PC-3 (cell line): ENCODE measurements around the gene KCNH3. TPM values are rescaled to one million over a fixed set of nuclear protein-coding genes. Genes with fewer than 3 reads are reported as not detected.

ENCODE experiments used
- ATAC-seq: fragments of 200-7000 bp; cut with Tn5 transposase; 2 replicates; pipeline ENCODE4 v1.9.1; 2020; ENCODE audit warnings: mild to moderate bottlenecking, moderate library complexity
- BruUV-seq: library from RNA; stranded (reverse); fragments of 400-500 nt; replicated peaks from 2 replicates; lab custom pipeline; 2021; lab: Mats Ljungman, UMichigan
- CTCF ChIA-PET: fragments of 300-600 bp; sonication (Branson Sonifier 250); formaldehyde crosslinking; loops from one replicate; lab custom pipeline; 2022; ENCODE audit warnings: antibody characterized with exemption; lab: Charles Lee
- POLR2A ChIA-PET: fragments of 300-600 bp; sonication (Branson Sonifier 250); formaldehyde crosslinking; loops from one replicate; lab custom pipeline; 2022; ENCODE audit warnings: antibody characterized with exemption; ENCODE audit not compliant: unreplicated experiment; lab: Charles Lee
- DNase-seq: peaks from one replicate; pipeline ENCODE4 v3.0.0-alpha.2; 2015
- H2AFZ ChIP-seq: fragments of 300-600 bp; sonication (generic); 2 replicates; pipeline ENCODE4 v1.6.0; 2016; ENCODE audit warnings: antibody characterized with exemption, low read length
- H3F3A ChIP-seq: fragments of 300-600 bp; sonication (generic); one replicate; pipeline ENCODE4 v1.6.0; 2017; ENCODE audit warnings: antibody characterized with exemption, low read length, control low read depth, mild to moderate bottlenecking; ENCODE audit not compliant: unreplicated experiment
- H3K27ac ChIP-seq: fragments of 300-600 bp; sonication (generic); 2 replicates; pipeline ENCODE4 v1.5.1; 2016; ENCODE audit warnings: mild to moderate bottlenecking, low read length
- H3K27me3 ChIP-seq: fragments of 300-600 bp; sonication (generic); 2 replicates; pipeline ENCODE4 v1.6.1; 2016; ENCODE audit warnings: low read length, mixed read lengths
- H3K36me3 ChIP-seq: fragments of 300-600 bp; sonication (generic); 2 replicates; pipeline ENCODE4 v1.6.1; 2016; ENCODE audit warnings: low read depth, mixed run types, low read length, mixed read lengths
- H3K4me1 ChIP-seq: fragments of 300-600 bp; sonication (generic); 2 replicates; pipeline ENCODE4 v1.5.1; 2016; ENCODE audit warnings: low read length; ENCODE audit not compliant: insufficient read depth
- H3K4me2 ChIP-seq: fragments of 300-600 bp; sonication (generic); 2 replicates; pipeline ENCODE4 v1.6.0; 2016; ENCODE audit warnings: low read length
- H3K4me3 ChIP-seq: fragments of 300-600 bp; sonication (generic); 2 replicates; pipeline ENCODE4 v1.5.1; 2016; ENCODE audit warnings: mild to moderate bottlenecking, low read length, mixed read lengths
- H3K79me2 ChIP-seq: fragments of 300-600 bp; sonication (generic); 2 replicates; pipeline ENCODE4 v1.6.1; 2017; ENCODE audit warnings: low read length, mixed read lengths
- H3K9ac ChIP-seq: fragments of 300-600 bp; sonication (generic); 2 replicates; pipeline ENCODE4 v1.6.0; 2016; ENCODE audit warnings: mild to moderate bottlenecking, low read length
- H3K9me2 ChIP-seq: fragments of 300-600 bp; sonication (generic); replicated peaks from 2 replicates; pipeline ENCODE4 v1.6.1; 2016; ENCODE audit warnings: mixed run types, low read length, mixed read lengths
- H3K9me3 ChIP-seq: fragments of 300-600 bp; sonication (generic); 2 replicates; pipeline ENCODE4 v1.6.1; 2016; ENCODE audit warnings: low read length, mixed read lengths
- H4K20me1 ChIP-seq: fragments of 300-600 bp; sonication (generic); 2 replicates; pipeline ENCODE4 v1.6.1; 2016; ENCODE audit warnings: low read length, mixed read lengths
- CTCF ChIP-seq: fragments of 300-600 bp; sonication (generic); conservative IDR thresholded peaks from 2 replicates; pipeline ENCODE4 v1.5.1; 2017; ENCODE audit warnings: antibody characterized with exemption, low read depth, mild to moderate bottlenecking, low read length
- EZH2 ChIP-seq: fragments of 300-600 bp; sonication (generic); IDR thresholded peaks from one replicate; pipeline ENCODE4 v1.6.1; 2017; ENCODE audit warnings: antibody characterized with exemption, mild to moderate bottlenecking, low read length; ENCODE audit not compliant: unreplicated experiment
- EZH2phosphoT487 ChIP-seq: fragments of 300-600 bp; sonication (generic); IDR thresholded peaks from 2 replicates; pipeline ENCODE4 v1.6.1; 2018; ENCODE audit warnings: mild to moderate bottlenecking, antibody characterized with exemption, low read length, borderline replicate concordance
- intact Hi-C: fragments of 100-400 bp; cut with micrococcal nuclease; formaldehyde crosslinking; loops from 2 replicates; pipeline ENCODE4 v1.9.0; 2023
- total RNA-seq: library from RNA; depleted of rRNA; stranded (reverse); fragments of >200 nt; gene quantifications from 2 replicates; pipeline ENCODE4 v1.2.3, GENCODE V29; 2014

Gene KCNH3
- total RNA-seq, 1 experiment from 2014 or later = 0.07 TPM

GRCh38 chr12:49541140-49541861 is 2.5 kb downstream of the KCNH3 start:
- peaks cover 23% of the 10 kb centered on the region for H3K4me1 ChIP-seq
- no peak overlapping the region for H3K9ac ChIP-seq
- BruUV-seq = no TSS peak
- intact Hi-C loops = no loop called here
- CTCF ChIA-PET = no interaction called here
- H3K4me2 ChIP-seq = no peak overlapping the region
- no peak overlapping the region for H3K4me3 ChIP-seq
- ATAC-seq (no peak), DNase-seq (no peak)
- no peaks in the 10 kb centered on the region for H3K36me3 ChIP-seq
- peaks cover 11% of the 10 kb centered on the region; the same call in 1 of the 2 replicates for H3K27me3 ChIP-seq
- no peaks in the 10 kb centered on the region for H3K9me3 ChIP-seq
- no peak for TF ChIP-seq EZH2
- TF ChIP-seq CTCF = no peak
- TF ChIP-seq EZH2phosphoT487 = no peak
- H3K79me2 ChIP-seq = no peaks in the 10 kb centered on the region
- no peak overlapping the region for H3K27ac ChIP-seq
- H2AFZ ChIP-seq = no peak overlapping the region
- no peaks in the 10 kb centered on the region for H3K9me2 ChIP-seq
- POLR2A ChIA-PET = no interaction called here
- H4K20me1 ChIP-seq = no peaks in the 10 kb centered on the region
- H3F3A ChIP-seq = no peaks in the 10 kb centered on the region

- H3K4me2 ChIP-seq = no peak overlapping the region
- peaks cover 21% of the 10 kb centered on the region for H3K4me1 ChIP-seq
- DNase-seq (no peak), ATAC-seq (no peak)
- H3K9ac ChIP-seq = no peak overlapping the region
- POLR2A ChIA-PET = no interaction called here
- no peak overlapping the region for H3K4me3 ChIP-seq
- TF ChIP-seq CTCF (no peak), EZH2phosphoT487 (no peak), EZH2 (no peak)
- intact Hi-C loops = no loop called here
- H3K27me3 ChIP-seq = peaks cover 11% of the 10 kb centered on the region; the same call in 1 of the 2 replicates
- H3F3A ChIP-seq = no peaks in the 10 kb centered on the region
- CTCF ChIA-PET = no interaction called here
- H3K9me3 ChIP-seq = no peaks in the 10 kb centered on the region
- H3K9me2 ChIP-seq = no peaks in the 10 kb centered on the region
- H3K27ac ChIP-seq = no peak overlapping the region
- H3K36me3 ChIP-seq = no peaks in the 10 kb centered on the region
- no peaks in the 10 kb centered on the region for H3K79me2 ChIP-seq
- BruUV-seq = no TSS peak
- H4K20me1 ChIP-seq = no peaks in the 10 kb centered on the region
- no peak overlapping the region for H2AFZ ChIP-seq
Measured at GRCh38 chr12:49541911-49542505, 3.2 kb downstream of the KCNH3 start.
